ENCODE data around the gene TMEM114.
"Not testable (repeated sequence)": the region's sequence is repeated elsewhere in the genome, so short reads cannot be mapped to it uniquely, and the experiment has no call there.

The TMEM114 gene

GRCh38 chr16:8583199-8583598 is 7.1 kb downstream of the TMEM114 start:
- H3K27me3 ChIP-seq (ENCODE audit: control insufficient read depth, insufficient read depth, low read length) = peaks cover 7% of the 10 kb centered on the region
- H3K9ac ChIP-seq (ENCODE audit: low read length) = no peak overlapping the region

GRCh38 chr16:8581831-8582580 is 8.3 kb downstream of the TMEM114 start:
- Histone ChIP-seq H3K4me1 (ENCODE audit: control insufficient read depth, insufficient read depth, low read length) (no peaks in the 10 kb centered on the region), H3K4me3 (ENCODE audit: low read length) (no peak overlapping the region), H3K36me3 (ENCODE audit: control insufficient read depth, insufficient read depth, low read length) (no peaks in the 10 kb centered on the region), H3K9ac (ENCODE audit: low read length) (no peak overlapping the region), H3K9me3 (ENCODE audit: control insufficient read depth, low read length) (no peaks in the 10 kb centered on the region), H3K27me3 (ENCODE audit: control insufficient read depth, insufficient read depth, low read length) (no peaks in the 10 kb centered on the region)

More at GRCh38 chr16:8583199-8583598, 7.1 kb downstream of the TMEM114 start:
- Histone ChIP-seq H3K9me3 (ENCODE audit: control insufficient read depth, low read length) (no peaks in the 10 kb centered on the region), H3K4me1 (ENCODE audit: control insufficient read depth, insufficient read depth, low read length) (no peaks in the 10 kb centered on the region), H3K4me3 (ENCODE audit: low read length) (no peak overlapping the region), H3K36me3 (ENCODE audit: control insufficient read depth, insufficient read depth, low read length) (no peaks in the 10 kb centered on the region)

- Histone ChIP-seq H3K9ac (ENCODE audit: low read length) (no peak overlapping the region), H3K36me3 (ENCODE audit: control insufficient read depth, insufficient read depth, low read length) (no peaks in the 10 kb centered on the region), H3K4me1 (ENCODE audit: control insufficient read depth, insufficient read depth, low read length) (no peaks in the 10 kb centered on the region), H3K9me3 (ENCODE audit: control insufficient read depth, low read length) (no peaks in the 10 kb centered on the region), H3K27me3 (ENCODE audit: control insufficient read depth, insufficient read depth, low read length) (no peaks in the 10 kb centered on the region), H3K4me3 (ENCODE audit: low read length) (no peak overlapping the region)
These were observed 10.8 kb downstream of the TMEM114 start for GRCh38 chr16:8579559-8579958.

GRCh38 chr16:8577678-8578304 is 12.5 kb downstream of the TMEM114 start:
- no peaks in the 10 kb centered on the region for H3K36me3 ChIP-seq (ENCODE audit: control insufficient read depth, insufficient read depth, low read length)
- H3K9me3 ChIP-seq (ENCODE audit: control insufficient read depth, low read length) = no peaks in the 10 kb centered on the region
- H3K4me1 ChIP-seq (ENCODE audit: control insufficient read depth, insufficient read depth, low read length) = no peaks in the 10 kb centered on the region
- H3K9ac ChIP-seq (ENCODE audit: low read length) = no peak overlapping the region
- H3K4me3 ChIP-seq (ENCODE audit: low read length) = no peak overlapping the region
- H3K27me3 ChIP-seq (ENCODE audit: control insufficient read depth, insufficient read depth, low read length) = no peaks in the 10 kb centered on the region

GRCh38 chr16:8576141-8577004 is 13.9 kb downstream of the TMEM114 start:
- Histone ChIP-seq H3K9me3 (ENCODE audit: control insufficient read depth, low read length) (no peaks in the 10 kb centered on the region), H3K36me3 (ENCODE audit: control insufficient read depth, insufficient read depth, low read length) (no peaks in the 10 kb centered on the region)

GRCh38 chr16:8575399-8575798 is 14.9 kb downstream of the TMEM114 start:
- H3K9me3 ChIP-seq (ENCODE audit: control insufficient read depth, low read length) = no peaks in the 10 kb centered on the region
- peaks cover 3% of the 10 kb centered on the region for H3K27me3 ChIP-seq (ENCODE audit: control insufficient read depth, insufficient read depth, low read length)
- H3K4me3 ChIP-seq (ENCODE audit: low read length) = no peak overlapping the region
- no peaks in the 10 kb centered on the region for H3K4me1 ChIP-seq (ENCODE audit: control insufficient read depth, insufficient read depth, low read length)
- H3K9ac ChIP-seq (ENCODE audit: low read length) = no peak overlapping the region
- no peaks in the 10 kb centered on the region for H3K36me3 ChIP-seq (ENCODE audit: control insufficient read depth, insufficient read depth, low read length)

More at GRCh38 chr16:8576141-8577004, 13.9 kb downstream of the TMEM114 start:
- H3K4me1 ChIP-seq (ENCODE audit: control insufficient read depth, insufficient read depth, low read length) = no peaks in the 10 kb centered on the region
- no peak overlapping the region for H3K4me3 ChIP-seq (ENCODE audit: low read length)
- H3K27me3 ChIP-seq (ENCODE audit: control insufficient read depth, insufficient read depth, low read length) = peaks cover 3% of the 10 kb centered on the region
- no peak overlapping the region for H3K9ac ChIP-seq (ENCODE audit: low read length)

- no peak overlapping the region for H3K4me3 ChIP-seq (ENCODE audit: low read length)
- peaks cover 3% of the 10 kb centered on the region for H3K27me3 ChIP-seq (ENCODE audit: control insufficient read depth, insufficient read depth, low read length)
- H3K4me1 ChIP-seq (ENCODE audit: control insufficient read depth, insufficient read depth, low read length) = no peaks in the 10 kb centered on the region
- no peaks in the 10 kb centered on the region for H3K9me3 ChIP-seq (ENCODE audit: control insufficient read depth, low read length)
- H3K36me3 ChIP-seq (ENCODE audit: control insufficient read depth, insufficient read depth, low read length) = no peaks in the 10 kb centered on the region
- H3K9ac ChIP-seq (ENCODE audit: low read length) = no peak overlapping the region
These were observed 17.2 kb downstream of the TMEM114 start for GRCh38 chr16:8572919-8573724.

GRCh38 chr16:8572063-8572918 is 18.0 kb downstream of the TMEM114 start:
- H3K36me3 ChIP-seq (ENCODE audit: control insufficient read depth, insufficient read depth, low read length) = no peaks in the 10 kb centered on the region
- H3K27me3 ChIP-seq (ENCODE audit: control insufficient read depth, insufficient read depth, low read length) = peaks cover 3% of the 10 kb centered on the region
- H3K9me3 ChIP-seq (ENCODE audit: control insufficient read depth, low read length) = no peaks in the 10 kb centered on the region
- no peak overlapping the region for H3K4me3 ChIP-seq (ENCODE audit: low read length)
- no peaks in the 10 kb centered on the region for H3K4me1 ChIP-seq (ENCODE audit: control insufficient read depth, insufficient read depth, low read length)
- H3K9ac ChIP-seq (ENCODE audit: low read length) = no peak overlapping the region

- H3K4me3 ChIP-seq (ENCODE audit: low read length) = no peak overlapping the region
- H3K4me1 ChIP-seq (ENCODE audit: control insufficient read depth, insufficient read depth, low read length) = no peaks in the 10 kb centered on the region
- H3K27me3 ChIP-seq (ENCODE audit: control insufficient read depth, insufficient read depth, low read length) = peaks cover 3% of the 10 kb centered on the region
- H3K9ac ChIP-seq (ENCODE audit: low read length) = no peak overlapping the region
- H3K36me3 ChIP-seq (ENCODE audit: control insufficient read depth, insufficient read depth, low read length) = no peaks in the 10 kb centered on the region
- H3K9me3 ChIP-seq (ENCODE audit: control insufficient read depth, low read length) = no peaks in the 10 kb centered on the region
These were observed 19.2 kb downstream of the TMEM114 start for GRCh38 chr16:8571061-8571596.

GRCh38 chr16:8570393-8570792 is 19.9 kb downstream of the TMEM114 start:
- not testable (repeated sequence) for H3K27me3 ChIP-seq (ENCODE audit: control insufficient read depth, insufficient read depth, low read length); H3K36me3 ChIP-seq (ENCODE audit: control insufficient read depth, insufficient read depth, low read length); H3K9ac ChIP-seq (ENCODE audit: low read length); H3K4me3 ChIP-seq (ENCODE audit: low read length); H3K9me3 ChIP-seq (ENCODE audit: control insufficient read depth, low read length); H3K4me1 ChIP-seq (ENCODE audit: control insufficient read depth, insufficient read depth, low read length)

Measured in mucosa of stomach (tissue), 1 donor.